GM19193 (cell line): ENCODE measurements around the gene KRT76.

Experiments
- POLR2A ChIP-seq: IDR thresholded peaks from 4 replicates; pipeline ENCODE4 v1.6.1; 2011; ENCODE audit not compliant: insufficient read depth, insufficient read length; ENCODE audit errors: extremely low read depth

Gene KRT76

DNA sequence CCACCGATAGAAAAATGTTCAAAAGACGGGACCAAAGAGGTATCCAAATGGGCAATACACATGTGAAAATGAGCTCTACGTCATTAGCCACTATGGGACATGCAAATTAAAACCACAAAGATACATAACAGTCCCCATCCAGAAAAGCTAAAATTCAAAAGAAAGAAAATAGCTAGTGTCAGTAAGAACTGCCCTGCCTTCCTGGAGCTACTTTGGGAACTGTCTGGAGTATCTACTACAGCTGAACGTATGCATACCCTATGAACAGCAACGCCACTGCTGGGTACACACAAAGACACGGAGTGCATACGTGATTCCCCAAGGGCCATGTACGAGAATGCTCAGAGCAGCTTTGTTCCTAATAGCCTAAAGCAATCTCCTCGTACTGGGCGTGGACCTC lies 48.0 kb downstream of the KRT76 start:
- TF ChIP-seq POLR2A: no peak

DNA sequence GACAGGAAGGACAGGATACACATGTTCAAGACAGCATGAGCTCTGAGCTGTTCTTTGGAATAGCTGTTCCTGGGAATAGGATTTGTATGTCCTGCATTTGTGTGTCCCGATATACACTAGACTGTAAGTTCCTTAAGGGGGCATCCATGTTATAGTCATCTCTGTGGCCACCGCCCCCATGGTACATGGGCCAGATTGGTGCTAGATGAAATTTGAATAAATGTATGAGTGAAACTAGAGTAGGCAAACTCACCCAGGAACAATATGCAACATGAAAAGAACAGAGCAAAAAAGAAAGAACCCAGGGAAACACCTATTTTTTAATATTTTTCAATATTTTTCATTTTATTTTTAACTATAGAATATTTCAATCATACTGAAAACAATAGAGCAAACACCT lies 48.8 kb downstream of the KRT76 start:
- TF ChIP-seq POLR2A: no peak

DNA sequence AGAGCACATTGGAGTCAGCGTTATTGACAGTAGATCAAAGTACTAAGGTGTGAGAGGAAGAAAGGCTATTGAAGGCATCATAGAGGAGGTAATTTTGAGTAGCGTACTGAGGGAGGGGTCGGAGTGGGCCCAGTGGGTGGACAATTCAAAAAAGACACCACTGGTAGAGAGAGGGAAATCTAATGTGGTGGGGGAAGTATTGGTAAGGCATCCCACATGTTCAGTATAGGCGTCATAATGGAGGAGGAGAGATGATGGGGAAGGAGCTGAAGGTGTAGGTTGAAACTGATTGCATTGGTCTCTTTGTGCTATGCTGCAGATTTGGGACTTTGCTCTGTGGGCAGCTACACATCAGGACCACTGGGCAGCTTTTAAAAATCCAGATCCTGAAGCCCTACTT lies 50.1 kb downstream of the KRT76 start:
- no peak for TF ChIP-seq POLR2A

DNA sequence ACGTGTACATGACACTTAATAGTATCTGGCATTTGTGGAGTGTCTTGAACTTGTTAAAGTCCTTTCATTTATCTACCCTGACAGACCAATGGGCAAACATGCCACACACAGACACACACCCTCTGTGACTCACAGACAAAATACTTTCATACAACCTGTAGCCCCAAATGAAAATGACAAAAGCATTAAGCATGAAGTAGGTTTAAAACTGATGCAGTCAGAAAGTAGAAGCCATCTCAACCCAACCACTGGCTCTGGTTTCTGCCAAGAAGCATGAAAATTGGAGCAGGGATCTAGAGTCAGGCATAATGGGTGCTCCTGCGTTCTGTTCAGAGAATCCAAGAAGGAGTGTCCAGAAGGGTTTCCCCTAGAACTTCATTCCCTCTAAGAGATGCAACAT lies 50.7 kb downstream of the KRT76 start:
- no peak for TF ChIP-seq POLR2A

DNA sequence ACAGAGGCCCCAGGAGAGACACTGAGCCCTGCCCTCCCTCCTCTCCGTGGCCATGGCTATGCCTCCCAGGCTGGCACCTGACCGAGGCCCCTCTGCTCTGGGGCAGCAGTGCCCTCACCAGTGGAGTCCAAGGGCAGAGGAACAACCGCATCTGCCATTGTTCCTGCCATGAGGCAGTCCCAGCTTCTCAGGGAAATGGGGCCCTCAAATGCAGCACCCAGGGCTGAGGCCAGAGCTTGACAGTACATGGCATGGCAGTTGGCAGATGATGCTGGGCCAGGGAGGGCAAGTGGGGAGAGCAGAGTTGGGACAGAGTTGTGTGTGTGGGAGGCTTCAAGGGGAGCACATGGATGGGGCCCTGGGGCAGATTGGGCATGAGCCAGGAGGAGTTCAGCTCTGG lies 52.8 kb downstream of the KRT76 start:
- no peak for TF ChIP-seq POLR2A

DNA sequence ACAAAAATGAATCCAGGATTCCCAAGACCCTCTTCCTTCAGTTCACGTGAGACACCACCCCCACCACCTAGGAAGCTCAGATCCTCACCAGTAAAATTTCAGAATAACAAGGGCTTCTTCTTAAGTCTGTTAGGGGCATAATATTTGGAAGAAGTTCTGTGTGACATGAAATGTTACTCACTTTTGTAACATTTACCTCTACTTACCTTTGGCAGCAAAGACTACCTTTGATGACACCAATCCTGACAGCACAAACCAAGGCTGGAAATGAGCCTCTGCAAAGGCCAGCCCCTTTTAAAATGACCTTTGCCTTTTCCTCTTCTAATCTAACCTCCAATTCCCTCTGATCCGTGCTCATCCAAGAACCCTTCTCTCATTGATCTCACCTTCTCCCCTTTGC lies 54.5 kb downstream of the KRT76 start:
- no peak for TF ChIP-seq POLR2A

DNA sequence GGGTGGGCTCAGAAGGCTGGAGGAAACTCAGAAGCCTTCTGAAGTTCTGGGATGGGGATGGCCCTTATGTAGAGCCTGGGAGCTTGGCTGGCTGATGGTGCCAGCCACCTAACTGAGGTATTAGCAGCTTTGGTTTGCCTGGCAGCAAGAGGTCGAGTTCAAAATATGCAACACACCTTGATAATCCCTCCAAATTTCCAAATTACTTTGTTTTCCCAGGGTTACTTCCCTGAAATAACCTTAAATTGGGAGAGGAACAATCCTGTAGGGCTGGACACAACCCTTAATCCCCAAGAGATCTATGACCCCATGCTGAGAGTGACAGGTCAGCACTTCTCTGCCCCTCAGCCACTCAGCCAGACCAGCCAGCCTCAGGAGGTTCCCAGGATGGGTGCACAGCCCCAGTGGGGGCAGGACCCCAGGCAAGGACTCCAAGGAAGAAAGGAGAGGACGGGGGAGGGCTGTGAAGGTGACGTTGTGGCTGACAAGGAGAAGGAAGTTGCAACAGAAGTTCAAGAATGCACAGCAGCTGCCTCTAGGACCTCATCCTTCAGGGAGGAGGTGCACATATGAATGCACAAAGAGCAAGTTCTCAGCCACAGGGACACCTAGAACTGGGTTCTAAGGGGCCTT lies 55.2 kb downstream of the KRT76 start:
- no peak for TF ChIP-seq POLR2A

DNA sequence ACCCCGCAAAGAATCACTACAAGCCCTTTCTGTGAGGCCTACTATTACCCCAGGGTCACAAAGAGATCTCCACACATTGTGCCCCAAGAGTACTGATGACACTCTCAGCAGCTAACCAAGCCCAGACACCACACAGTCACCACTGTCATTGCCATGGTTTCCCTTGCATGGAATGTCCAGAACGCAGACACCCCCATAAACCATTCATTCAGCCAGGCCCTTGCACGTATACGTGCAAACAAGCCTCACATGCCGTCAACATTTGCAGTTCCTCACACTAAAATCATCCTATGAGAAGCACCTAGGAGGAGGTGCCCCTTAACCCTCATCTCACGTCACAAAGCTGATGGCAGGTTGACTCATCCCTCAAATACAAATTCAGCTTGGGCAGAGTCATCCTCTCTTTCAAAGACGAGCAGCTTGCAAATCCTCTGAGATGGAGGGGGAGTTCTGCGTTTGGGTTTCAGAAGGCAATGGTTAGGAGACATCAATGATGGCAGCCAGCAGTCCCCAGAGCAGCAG lies 56.7 kb downstream of the KRT76 start:
- TF ChIP-seq POLR2A: no peak
